ENCODE data around the gene SLC30A2. TPM values are rescaled to one million over a fixed set of nuclear protein-coding genes. Genes with fewer than 3 reads are reported as not detected.

SLC30A2 gene
- total RNA-seq, 1 donor from 2014 or later = not detected

DNA sequence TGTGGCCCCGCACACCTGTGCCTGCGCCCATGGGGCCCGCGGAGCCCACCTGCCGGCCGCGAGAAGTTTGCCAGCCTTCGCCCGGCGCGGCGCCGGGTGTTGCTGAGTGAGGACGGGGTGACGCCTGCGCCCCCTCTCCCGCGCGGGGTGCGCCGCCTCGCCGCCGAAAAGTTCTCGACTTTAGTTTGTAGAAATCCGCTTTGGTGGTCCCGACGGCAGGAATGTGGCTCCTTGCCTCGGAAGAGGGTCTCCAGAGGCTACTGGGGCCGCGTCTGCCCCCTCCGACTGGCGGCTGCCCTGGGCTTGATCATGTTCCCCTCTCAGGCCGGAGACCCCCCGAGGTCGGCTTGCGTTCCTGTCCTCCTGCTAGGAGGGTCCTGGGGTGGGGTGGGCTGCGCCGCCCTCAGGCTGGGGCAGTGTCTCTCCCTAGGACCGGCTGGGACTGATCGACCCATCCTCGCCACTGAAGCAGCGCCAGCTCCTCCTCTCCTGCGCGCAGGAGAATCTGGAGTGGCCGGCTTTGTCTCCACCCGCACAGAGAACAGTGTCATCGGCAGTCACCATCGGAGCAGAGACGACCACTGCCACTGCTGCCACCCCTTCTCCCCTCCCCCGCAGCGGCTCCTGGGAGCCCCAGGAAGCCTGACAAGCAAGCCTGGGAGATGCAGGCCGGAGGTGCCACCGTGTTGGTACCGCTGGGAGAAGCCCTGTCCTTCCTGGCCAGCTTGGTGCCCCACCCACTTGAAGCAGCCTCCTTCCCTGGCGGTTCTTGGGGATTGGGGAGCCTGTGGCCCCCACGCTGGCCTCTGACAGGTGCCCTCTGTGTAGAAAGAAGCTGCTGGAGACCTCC is 553 bp upstream of the SLC30A2 start:
- H3K4me1 Mint-ChIP-seq (ENCODE audit: unreplicated experiment) = peaks cover 4% of the 10 kb centered on the region
- peaks cover 76% of the 10 kb centered on the region for H3K27me3 Mint-ChIP-seq (ENCODE audit: unreplicated experiment)
- TF ChIP-seq, protein P1, sequence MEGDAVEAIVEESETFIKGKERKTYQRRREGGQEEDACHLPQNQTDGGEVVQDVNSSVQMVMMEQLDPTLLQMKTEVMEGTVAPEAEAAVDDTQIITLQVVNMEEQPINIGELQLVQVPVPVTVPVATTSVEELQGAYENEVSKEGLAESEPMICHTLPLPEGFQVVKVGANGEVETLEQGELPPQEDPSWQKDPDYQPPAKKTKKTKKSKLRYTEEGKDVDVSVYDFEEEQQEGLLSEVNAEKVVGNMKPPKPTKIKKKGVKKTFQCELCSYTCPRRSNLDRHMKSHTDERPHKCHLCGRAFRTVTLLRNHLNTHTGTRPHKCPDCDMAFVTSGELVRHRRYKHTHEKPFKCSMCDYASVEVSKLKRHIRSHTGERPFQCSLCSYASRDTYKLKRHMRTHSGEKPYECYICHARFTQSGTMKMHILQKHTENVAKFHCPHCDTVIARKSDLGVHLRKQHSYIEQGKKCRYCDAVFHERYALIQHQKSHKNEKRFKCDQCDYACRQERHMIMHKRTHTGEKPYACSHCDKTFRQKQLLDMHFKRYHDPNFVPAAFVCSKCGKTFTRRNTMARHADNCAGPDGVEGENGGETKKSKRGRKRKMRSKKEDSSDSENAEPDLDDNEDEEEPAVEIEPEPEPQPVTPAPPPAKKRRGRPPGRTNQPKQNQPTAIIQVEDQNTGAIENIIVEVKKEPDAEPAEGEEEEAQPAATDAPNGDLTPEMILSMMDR (IDR thresholded peaks at IDR 0.05) = no peak
- H3K36me3 Mint-ChIP-seq (ENCODE audit: unreplicated experiment) = no peaks in the 10 kb centered on the region
- no peak overlapping the region for H3K4me3 Mint-ChIP-seq (ENCODE audit: unreplicated experiment)
- no peak overlapping the region for H3K27ac Mint-ChIP-seq (ENCODE audit: unreplicated experiment)
- no peaks in the 10 kb centered on the region for H3K9me3 Mint-ChIP-seq (ENCODE audit: unreplicated experiment)
- DNase-seq (ENCODE audit: extremely low spot score, unreplicated experiment) = no peak

DNA sequence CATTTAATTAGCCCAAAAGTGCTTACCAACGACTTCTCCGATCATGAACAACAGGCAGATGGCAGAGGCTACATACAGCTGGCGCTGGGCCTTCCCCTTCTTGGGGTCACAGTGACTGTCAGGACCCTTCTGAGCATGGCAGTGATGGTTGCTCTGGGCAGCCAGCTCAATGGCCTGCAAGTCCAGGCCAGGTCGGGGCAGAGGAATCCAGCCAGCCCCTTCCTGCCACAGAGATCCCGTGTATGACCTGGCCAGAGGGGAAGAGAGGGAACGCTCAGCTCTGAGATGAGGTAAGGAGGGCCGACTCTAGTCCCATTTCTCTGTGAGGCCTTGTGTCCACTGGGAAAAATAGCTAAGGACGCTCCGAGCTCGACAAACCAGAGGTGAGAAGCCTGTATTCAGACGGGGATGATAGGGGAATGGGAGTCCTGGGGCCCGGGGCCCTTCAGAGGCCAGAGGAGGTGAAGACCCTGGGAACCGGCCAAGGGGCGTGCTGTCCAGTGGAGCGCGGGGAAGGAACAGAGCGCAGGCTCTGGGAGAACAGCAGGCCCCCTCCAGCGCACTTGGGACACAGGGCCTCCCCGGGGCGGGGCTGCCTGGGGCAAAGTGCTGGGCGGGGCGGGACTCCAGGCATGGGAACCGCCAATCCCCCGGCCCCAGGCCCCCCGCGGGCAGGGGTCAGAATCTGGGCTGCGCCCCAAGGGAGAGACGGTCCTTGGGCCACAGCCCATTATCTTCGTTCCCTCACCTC is 772 bp downstream of the SLC30A2 start:
- TF ChIP-seq, protein P1 (IDR thresholded peaks at IDR 0.05) = no peak
- H3K4me1 Mint-ChIP-seq (ENCODE audit: unreplicated experiment) = peaks cover 4% of the 10 kb centered on the region
- H3K27me3 Mint-ChIP-seq (ENCODE audit: unreplicated experiment) = peaks cover 64% of the 10 kb centered on the region
- no peak overlapping the region for H3K4me3 Mint-ChIP-seq (ENCODE audit: unreplicated experiment)
- no peak overlapping the region for H3K27ac Mint-ChIP-seq (ENCODE audit: unreplicated experiment)
- H3K36me3 Mint-ChIP-seq (ENCODE audit: unreplicated experiment) = no peaks in the 10 kb centered on the region
- no peaks in the 10 kb centered on the region for H3K9me3 Mint-ChIP-seq (ENCODE audit: unreplicated experiment)
- DNase-seq (ENCODE audit: extremely low spot score, unreplicated experiment) = no peak

DNA sequence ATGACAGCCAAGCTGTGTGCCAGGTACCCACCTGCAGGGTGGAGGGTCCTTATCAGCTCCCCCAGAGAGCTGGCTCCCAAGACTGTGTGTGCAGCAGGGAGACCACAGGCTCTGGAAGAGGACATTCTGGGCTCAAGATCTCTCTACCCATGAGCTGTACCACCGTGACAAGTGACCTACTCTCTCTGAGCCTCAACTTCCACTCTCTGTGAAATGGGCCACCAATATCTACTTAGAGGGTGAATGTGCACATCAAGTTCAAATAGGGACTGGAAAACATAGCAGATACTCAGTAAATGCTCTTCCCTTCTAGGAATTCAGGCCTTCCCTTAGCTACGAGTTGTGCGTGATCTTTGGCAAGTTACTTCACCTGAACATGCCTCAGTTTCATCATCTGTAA is 1.5 kb downstream of the SLC30A2 start:
- no peaks in the 10 kb centered on the region for H3K36me3 Mint-ChIP-seq (ENCODE audit: unreplicated experiment)
- no peaks in the 10 kb centered on the region for H3K9me3 Mint-ChIP-seq (ENCODE audit: unreplicated experiment)
- DNase-seq (ENCODE audit: extremely low spot score, unreplicated experiment) = no peak
- H3K27ac Mint-ChIP-seq (ENCODE audit: unreplicated experiment) = no peak overlapping the region
- peaks cover 4% of the 10 kb centered on the region for H3K4me1 Mint-ChIP-seq (ENCODE audit: unreplicated experiment)
- TF ChIP-seq, protein P1 (IDR thresholded peaks at IDR 0.05) = no peak
- no peak overlapping the region for H3K4me3 Mint-ChIP-seq (ENCODE audit: unreplicated experiment)
- H3K27me3 Mint-ChIP-seq (ENCODE audit: unreplicated experiment) = peaks cover 57% of the 10 kb centered on the region

DNA sequence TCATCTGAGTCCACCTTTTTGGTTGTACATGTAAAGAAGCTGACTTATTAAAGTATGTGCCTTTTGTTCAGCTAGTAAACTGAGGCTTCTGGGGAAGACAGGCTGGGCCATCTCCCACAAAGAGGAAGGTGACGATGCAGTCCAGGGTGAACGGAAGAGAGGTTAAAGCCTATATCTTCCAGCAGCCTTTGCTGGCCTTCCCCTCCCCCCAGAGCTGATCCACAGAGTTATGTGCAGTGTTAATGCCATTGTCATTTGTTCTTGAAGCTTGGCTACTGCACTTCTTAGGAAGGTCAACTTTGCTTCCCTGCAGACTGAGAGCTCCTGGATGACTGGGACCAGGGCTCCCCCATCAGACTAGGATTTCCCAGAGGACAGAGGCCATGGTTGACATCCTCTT is 2.2 kb downstream of the SLC30A2 start:
- Mint-ChIP-seq H3K9me3 (ENCODE audit: unreplicated experiment) (no peaks in the 10 kb centered on the region), H3K4me1 (ENCODE audit: unreplicated experiment) (peaks cover 4% of the 10 kb centered on the region), H3K27me3 (ENCODE audit: unreplicated experiment) (peaks cover 51% of the 10 kb centered on the region), H3K27ac (ENCODE audit: unreplicated experiment) (no peak overlapping the region), H3K36me3 (ENCODE audit: unreplicated experiment) (no peaks in the 10 kb centered on the region), H3K4me3 (ENCODE audit: unreplicated experiment) (no peak overlapping the region)
- DNase-seq (ENCODE audit: extremely low spot score, unreplicated experiment) = no peak
- TF ChIP-seq, protein P1 (IDR thresholded peaks at IDR 0.05) = no peak

DNA sequence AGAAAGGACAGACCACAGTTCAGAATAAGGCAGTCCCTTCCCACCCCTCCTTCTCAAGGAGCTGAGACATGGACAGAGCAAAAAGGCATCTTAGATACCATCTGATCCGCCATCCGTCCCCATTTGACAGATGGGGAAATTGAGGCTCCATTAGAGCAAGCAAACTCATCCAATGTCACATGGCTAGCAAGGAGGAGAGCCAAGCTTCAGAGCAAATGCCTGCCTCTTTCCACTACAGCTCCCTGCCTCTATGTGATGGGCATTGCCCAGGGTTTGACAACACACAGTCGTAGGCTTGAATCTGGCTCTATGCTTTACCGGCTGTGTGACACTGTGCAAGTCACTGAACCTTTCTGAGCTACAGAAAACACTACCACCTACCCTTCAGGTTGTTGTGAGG is 3.9 kb downstream of the SLC30A2 start:
- TF ChIP-seq, protein P1 (IDR thresholded peaks at IDR 0.05) = no peak
- no peak overlapping the region for H3K4me3 Mint-ChIP-seq (ENCODE audit: unreplicated experiment)
- H3K4me1 Mint-ChIP-seq (ENCODE audit: unreplicated experiment) = peaks cover 4% of the 10 kb centered on the region
- H3K27ac Mint-ChIP-seq (ENCODE audit: unreplicated experiment) = no peak overlapping the region
- no peaks in the 10 kb centered on the region for H3K36me3 Mint-ChIP-seq (ENCODE audit: unreplicated experiment)
- no peak for DNase-seq (ENCODE audit: extremely low spot score, unreplicated experiment)
- H3K9me3 Mint-ChIP-seq (ENCODE audit: unreplicated experiment) = no peaks in the 10 kb centered on the region
- H3K27me3 Mint-ChIP-seq (ENCODE audit: unreplicated experiment) = peaks cover 35% of the 10 kb centered on the region

Data from osteocyte (in vitro differentiated cells).